A549 (cell line): ENCODE data around the gene RBKS.

ENCODE experiments used
- CEBPB ChIP-seq, 2 experiments: fragments of >200 bp in 1 of 2; sonication (Bioruptor Twin) in 1 of 2; formaldehyde crosslinking in 1 of 2; IDR thresholded peaks; 2 replicates each; pipeline ENCODE4 v1.6.1; 2012 to 2016
- CHD2 ChIP-seq: fragments of 150-350 bp; IDR thresholded peaks from 2 replicates; pipeline ENCODE4 v1.6.1; 2014; ENCODE audit warnings: low read length; ENCODE audit not compliant: partially characterized antibody
- POLR2AphosphoS2 ChIP-seq: conservative IDR thresholded peaks from 2 replicates; pipeline ENCODE4 v1.6.1; 2012; ENCODE audit warnings: low read length, improper control_type of control experiment, inconsistent platforms
- RCOR1 ChIP-seq: fragments of 150-350 bp; IDR thresholded peaks from 2 replicates; pipeline ENCODE4 v1.6.1; 2014; ENCODE audit warnings: antibody characterized with exemption, low read length, low read depth
- ZSCAN20 ChIP-seq: fragments of 250-450 bp; sonication (Bioruptor Pico); IDR thresholded peaks from 2 replicates; pipeline ENCODE4 v1.8.0; 2022; ENCODE audit warnings: mild to moderate bottlenecking, moderate library complexity
- TF ChIP-seq, protein P1 (sequence below): fragments of >200 bp; sonication (Bioruptor Twin); formaldehyde crosslinking; IDR thresholded peaks from 3 replicates; pipeline ENCODE4 v1.5.1; 2016

DNA sequence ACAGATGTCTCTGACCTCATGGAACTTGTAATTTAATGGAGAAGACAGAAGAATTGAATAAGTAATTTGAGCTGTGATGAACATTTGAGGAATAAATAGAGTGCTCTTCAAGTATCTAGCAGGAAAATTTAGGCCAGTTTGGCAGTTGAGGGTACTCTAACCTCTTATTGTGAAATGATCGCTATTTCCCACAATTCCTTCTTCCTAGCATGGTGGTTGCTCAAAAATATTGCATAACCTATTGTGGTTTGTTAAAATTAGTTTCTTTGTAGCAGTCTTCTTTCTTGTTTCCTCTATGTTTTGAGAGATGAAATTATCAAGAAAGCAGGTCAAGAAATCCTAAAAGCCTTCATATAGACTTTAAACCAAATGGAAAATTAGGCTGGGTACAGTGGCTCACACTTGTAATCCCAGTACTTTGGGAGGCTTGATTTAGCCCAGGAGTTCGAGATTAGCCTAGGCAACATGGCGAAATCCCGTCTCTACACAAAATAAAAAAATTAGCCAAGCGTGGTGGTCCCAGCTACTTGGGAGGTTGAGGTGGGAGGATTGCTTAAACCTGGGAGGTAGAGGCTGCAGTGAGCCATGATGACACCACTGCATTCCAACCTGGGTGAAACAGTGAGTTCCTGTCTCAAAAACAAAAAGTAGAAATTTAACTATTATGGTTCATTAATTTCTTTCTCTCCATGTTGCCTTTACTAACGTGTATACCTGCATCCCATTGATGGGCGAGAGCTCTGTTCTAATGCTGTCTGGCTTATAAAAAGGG lies 58.7 kb downstream of the RBKS start:
- TF ChIP-seq, protein P1, sequence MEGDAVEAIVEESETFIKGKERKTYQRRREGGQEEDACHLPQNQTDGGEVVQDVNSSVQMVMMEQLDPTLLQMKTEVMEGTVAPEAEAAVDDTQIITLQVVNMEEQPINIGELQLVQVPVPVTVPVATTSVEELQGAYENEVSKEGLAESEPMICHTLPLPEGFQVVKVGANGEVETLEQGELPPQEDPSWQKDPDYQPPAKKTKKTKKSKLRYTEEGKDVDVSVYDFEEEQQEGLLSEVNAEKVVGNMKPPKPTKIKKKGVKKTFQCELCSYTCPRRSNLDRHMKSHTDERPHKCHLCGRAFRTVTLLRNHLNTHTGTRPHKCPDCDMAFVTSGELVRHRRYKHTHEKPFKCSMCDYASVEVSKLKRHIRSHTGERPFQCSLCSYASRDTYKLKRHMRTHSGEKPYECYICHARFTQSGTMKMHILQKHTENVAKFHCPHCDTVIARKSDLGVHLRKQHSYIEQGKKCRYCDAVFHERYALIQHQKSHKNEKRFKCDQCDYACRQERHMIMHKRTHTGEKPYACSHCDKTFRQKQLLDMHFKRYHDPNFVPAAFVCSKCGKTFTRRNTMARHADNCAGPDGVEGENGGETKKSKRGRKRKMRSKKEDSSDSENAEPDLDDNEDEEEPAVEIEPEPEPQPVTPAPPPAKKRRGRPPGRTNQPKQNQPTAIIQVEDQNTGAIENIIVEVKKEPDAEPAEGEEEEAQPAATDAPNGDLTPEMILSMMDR = no peak
- TF ChIP-seq POLR2AphosphoS2 (no peak), CEBPB (IDR thresholded peaks at IDR 0.05) (no peak), RCOR1 (no peak), ZSCAN20 (CRISPR knock-in tag) (no peak), CHD2 (no peak)
